NCI-H2196 treated with DMSO at 0.1 percent for 48 hours (cell line): Measurements from ENCODE around the gene AEBP1.

Experiments used
- DNase-seq: peaks from one replicate; lab custom pipeline; 2025; ENCODE audit not compliant: unreplicated experiment; lab: John Stamatoyannopoulos, UW

The AEBP1 gene

DNA sequence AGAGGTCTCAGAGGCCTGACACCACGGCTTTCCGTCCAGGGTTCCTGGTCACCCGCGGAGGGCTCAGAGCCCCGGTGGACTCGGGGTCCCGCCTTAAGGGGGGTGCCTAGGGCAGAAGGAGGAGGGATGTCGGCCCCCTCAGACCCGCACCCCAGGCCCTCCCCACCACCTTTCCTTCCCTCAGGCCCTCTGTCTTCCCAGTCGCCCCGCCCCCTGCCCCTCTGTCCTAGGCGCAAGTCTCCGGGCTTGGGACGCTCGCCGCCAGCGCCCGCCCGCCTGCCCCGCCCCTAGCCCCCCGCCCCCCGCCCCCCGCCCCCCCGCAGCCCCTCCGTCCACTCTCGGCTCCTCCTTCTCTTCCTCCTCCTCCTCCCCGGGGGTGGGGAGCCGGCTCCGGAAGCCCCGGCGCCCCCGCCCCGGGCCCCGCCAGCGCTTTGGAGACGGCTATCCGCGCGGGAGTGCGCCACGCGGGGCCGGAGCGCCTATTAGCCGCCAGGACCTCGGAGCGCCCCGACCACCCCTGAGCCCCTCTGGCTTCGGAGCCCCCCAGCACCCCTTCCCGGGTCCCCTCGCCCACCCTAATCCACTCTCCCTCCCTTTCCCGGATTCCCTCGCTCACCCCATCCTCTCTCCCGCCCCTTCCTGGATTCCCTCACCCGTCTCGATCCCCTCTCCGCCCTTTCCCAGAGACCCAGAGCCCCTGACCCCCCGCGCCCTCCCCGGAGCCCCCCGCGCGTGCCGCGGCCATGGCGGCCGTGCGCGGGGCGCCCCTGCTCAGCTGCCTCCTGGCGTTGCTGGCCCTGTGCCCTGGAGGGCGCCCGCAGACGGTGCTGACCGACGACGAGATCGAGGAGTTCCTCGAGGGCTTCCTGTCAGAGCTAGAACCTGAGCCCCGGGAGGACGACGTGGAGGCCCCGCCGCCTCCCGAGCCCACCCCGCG lies at the start of gene AEBP1:
AEBP1 (plus strand) TSS at position 423 of the 937 bp plus-strand sequence; CDS start at position 744, 321 bp downstream.
- no peak for DNase-seq

GRCh38 chr7:44056681-44057080 lies 47.5 kb upstream of the AEBP1 start:
- DNase-seq, result no peak

DNA sequence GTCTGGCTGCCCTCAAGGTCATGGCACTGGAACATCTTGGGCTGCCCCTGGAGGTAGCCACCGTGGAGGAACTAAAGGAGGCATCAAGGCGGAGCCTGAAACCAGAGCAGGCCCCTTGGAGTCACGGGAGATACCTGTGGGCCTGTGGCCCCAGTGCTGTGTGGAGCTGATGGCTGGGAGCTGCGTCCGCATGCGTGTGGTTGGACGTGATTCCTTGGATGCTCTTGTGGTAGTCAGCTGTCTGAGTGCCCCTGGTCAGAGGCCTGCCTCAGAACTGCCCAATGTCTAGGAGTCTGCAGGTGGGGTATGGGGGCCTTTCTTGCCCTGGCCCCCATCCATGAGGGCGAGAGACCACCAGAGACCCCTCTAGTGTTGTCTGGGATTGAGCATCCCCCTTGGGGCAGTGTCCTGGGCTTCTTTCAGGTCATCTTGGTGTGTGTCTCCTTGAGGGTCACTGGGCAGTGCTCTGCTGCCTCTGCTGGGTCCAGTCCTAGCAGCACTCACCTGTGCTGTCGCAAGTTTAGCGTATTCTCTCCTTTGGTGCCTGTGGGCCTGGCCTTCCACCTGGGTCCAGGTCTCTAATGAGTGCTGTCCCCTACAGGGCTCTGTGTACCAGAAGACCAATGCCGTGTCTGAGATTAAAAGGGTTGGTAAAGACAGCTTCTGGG lies 46.8 kb upstream of the AEBP1 start:
- DNase-seq, result no peak

DNA sequence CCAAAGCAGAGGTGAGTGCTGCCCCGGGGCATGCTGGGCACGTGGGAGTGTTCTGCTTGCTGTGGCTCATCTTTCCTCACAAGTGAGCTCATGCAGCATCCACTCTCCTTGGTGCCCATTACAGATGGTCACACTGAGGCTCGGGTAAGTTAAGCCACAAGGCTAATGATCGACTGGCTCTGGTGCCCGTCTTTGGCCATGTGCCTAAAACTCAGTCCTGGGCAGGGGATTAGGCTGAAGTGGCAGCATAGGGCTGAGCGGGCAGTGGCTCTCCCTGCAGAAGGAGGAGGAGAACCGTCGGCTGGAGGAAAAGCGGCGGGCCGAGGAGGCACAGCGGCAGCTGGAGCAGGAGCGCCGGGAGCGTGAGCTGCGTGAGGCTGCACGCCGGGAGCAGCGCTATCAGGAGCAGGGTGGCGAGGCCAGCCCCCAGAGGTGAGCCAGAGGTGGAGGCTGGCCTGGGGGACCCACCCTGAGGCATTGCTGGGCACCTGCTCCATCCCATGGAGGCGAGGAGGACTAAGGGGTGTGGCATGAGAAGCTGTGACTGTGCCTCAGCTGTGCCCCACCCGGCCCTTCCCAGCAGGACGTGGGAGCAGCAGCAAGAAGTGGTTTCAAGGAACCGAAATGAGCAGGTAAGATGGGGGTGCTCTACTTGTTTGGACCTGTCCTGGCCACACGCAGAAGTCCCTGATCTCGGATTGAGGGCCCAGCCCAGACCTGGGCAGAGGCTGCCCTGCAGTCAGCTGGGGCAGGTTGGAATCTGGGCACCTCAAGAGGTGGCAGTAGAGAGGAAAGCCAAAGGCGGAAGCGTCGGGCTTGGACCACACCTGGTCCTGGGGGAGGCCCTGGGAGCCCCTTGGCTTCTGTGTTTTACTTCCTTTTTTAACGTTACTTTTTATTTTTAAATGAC lies 46.0 kb upstream of the AEBP1 start:
- DNase-seq, result no peak

GRCh38 chr7:44058759-44059218 lies 45.4 kb upstream of the AEBP1 start:
- DNase-seq, result no peak

DNA sequence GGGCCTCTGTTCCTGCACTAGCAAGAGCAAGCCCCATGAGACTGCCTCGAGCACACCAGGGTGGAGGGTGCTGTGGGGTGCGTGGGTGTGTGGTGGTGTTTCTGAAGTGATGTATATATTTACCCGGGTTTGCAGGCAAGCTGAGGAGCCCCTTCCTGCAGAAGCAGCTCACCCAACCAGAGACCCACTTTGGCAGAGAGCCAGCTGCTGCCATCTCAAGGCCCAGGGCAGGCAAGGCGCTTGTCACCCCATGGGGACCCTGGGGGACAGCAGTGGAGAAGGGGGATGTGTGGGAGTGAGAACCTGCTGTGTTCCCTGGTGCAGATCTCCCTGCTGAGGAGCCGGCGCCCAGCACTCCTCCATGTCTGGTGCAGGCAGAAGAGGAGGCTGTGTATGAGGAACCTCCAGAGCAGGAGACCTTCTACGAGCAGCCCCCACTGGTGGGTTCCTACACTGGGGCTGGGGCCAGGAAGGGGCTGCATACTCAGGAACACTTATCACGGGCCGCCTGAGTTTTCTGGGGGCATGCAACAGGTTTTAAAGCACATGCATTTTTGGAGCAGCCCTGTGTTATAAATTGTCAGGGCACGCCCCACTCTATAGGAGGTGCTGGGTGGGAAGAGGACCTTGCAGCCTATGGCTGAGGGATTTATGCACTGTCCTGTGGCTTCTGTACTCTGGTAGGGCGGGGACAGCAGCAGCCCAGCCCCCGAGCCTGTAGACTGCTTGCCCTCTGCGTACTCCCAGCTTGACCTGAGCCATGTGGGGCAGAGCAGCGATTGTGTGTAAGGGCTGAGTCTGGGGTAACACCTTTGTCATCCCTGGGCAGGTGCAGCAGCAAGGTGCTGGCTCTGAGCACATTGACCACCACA lies 44.7 kb upstream of the AEBP1 start:
- no peak for DNase-seq

- DNase-seq, result no peak
Observed at GRCh38 chr7:44060091-44060947, 43.8 kb upstream of the AEBP1 start.

DNA sequence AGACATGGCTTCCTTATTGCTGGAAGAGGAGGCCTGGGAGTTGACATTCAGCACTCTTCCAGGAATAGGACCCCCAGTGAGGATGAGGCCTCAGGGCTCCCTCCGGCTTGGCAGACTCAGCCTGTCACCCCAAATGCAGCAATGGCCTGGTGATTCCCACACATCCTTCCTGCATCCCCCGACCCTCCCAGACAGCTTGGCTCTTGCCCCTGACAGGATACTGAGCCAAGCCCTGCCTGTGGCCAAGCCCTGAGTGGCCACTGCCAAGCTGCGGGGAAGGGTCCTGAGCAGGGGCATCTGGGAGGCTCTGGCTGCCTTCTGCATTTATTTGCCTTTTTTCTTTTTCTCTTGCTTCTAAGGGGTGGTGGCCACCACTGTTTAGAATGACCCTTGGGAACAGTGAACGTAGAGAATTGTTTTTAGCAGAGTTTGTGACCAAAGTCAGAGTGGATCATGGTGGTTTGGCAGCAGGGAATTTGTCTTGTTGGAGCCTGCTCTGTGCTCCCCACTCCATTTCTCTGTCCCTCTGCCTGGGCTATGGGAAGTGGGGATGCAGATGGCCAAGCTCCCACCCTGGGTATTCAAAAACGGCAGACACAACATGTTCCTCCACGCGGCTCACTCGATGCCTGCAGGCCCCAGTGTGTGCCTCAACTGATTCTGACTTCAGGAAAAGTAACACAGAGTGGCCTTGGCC lies 43.0 kb upstream of the AEBP1 start:
- no peak for DNase-seq

DNA sequence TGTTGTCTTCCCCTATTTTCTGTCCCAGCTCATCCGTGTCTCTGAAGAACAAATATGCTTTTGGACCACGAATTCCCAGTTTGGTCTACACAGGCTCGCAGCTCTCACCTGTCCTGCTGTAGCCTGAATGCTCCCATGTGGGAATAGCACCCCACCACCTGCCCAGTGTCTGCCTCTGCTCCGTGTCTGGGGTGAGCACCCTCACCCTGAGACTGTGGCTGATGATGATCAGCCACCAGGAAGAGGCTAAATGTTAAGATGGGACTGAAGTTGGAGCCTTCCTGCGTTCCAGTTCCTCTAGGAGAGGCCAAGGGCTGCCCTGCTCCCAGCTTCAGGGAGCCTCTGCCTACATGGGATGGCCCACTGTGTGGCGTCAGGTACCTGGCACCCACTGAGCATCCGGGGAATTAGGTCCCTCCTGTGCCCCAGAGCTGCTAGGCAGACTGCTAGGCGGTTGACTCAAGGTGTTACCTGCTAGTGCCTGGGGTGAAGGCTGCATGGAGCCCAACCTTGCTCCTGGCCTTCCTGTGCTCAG lies 42.4 kb upstream of the AEBP1 start:
- no peak for DNase-seq

DNA sequence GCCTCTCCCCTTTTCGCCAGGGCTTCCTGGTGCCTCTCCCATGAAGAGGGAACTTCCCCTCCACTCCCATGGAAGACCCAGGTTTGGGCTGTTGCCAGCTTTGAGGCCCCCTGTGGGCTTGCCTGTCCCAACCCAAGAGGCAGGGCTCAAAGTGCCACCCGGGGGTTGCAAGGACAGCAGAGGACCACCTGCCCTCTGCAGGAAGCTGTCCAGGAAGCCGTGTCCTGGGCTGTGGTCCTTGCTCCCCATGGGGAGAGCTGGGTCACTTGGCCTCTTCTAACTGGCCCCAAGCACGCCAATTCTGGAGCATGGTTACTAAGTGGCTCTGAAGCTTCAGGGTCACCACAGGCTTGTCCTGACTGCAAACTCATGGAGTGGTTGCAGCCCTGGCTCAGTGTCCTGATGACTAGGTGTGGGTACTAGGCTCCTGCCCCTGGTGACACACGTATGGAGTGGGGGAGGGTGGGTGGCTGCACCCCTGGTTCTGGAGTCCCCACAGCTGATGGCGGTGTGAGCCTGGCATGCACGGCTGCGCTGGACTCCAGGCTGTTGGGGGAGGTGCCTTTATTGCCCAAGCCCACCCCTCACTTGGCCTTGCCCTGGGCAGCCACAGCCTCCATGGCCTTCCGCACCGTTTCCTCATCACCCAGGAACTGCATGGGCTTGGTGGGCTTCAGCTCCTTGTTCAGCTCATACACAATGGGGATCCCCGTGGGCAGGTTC lies 41.8 kb upstream of the AEBP1 start:
- no peak for DNase-seq

GRCh38 chr7:44062903-44063295 lies 41.2 kb upstream of the AEBP1 start:
- DNase-seq, result no peak

DNA sequence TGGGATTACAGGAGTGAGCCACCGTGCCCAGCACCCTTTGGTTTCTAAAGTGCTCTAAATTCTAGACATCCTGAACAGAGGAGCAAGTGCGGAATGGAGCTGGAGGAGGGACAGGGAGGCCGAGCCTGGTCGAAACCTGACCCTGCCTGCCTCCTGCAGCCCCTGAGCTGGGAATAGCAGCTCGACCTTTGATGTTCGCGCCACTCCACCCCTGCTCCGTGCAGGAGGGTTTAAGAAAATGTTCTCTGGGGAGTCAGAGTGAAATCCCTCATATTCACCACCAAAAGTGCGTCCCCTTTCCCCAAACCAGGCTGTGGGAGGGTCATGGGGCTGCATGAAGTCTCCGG lies 40.6 kb upstream of the AEBP1 start:
- DNase-seq, result no peak

DNA sequence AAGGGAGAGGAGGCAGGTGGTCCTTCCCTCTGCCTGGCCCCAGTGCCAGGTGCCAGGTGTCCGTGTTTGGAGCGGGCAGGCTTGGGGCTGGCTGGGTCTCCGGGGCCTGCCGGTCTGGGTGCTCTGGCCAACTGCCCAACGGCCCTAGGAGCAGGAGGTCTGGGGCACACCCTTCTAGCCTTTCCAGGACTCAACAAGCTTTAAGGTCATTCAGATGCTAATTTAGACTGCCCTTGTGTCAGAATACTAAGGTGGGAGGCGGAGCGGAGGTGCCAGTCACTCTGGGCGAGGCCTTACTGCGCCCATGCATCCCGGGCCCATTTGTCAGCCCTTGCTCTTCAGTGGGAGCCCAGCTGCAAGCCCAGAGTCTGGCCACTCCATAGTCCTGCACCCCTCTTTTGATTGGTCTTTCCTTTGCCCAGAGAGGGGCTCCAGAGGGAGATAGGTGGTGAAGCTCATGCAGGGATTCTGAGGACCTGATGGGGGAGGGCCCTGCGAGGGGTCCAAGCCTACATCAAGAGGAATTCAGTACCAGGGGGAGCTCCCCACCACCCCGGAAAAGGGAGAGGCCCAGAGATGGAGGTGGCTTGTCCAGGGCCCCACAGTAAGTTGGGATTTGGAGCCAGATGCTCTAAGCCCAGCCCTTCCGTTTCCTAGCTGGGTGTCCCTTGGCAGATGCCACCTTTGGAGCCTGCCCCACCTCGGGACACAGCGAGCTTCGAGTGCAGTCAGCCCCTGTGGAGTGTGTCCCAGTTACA lies 40.1 kb upstream of the AEBP1 start:
- DNase-seq, result no peak

- no peak for DNase-seq
Observed at GRCh38 chr7:44064791-44065430, 39.2 kb upstream of the AEBP1 start.

DNA sequence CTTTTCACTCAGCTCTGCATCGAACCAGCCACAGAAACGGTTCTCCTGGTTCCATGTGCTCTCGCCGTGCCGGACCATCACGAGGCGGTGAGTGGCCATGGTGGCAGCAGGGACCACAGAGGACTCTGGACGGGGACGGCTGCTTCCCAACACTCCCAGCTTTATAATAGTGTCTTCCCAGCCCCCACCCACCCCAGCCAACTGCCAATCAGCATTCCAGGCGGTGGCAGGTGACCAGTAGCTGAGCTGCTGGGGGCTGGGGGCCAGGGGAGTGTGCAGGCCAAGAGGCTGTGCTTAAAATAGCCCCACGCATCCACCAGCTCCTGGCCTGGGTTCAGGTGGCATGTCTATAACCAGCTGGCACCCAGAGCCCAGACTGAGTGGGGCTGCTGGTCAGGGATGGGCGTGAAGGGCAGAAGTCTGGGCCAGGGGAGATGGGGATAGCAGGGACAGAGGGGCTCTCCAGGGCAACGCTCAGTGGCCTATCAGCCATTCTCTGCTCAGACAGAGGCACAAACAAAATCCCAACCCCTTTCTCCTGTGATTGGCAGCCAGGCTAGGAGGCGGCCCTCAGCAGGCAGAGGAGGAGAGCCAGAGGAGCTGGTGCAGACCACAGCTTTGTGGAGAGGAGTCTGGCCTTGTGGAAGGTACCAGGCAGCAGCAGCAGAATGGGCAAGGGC lies 38.6 kb upstream of the AEBP1 start, which contains the start of gene PGAM2:
PGAM2 (minus strand) TSS at position 137 of the 680 bp plus-strand sequence; CDS start at position 99, 38 bp downstream.
- DNase-seq, result no peak

- DNase-seq, result no peak
Observed at GRCh38 chr7:44066111-44066460, 38.1 kb upstream of the AEBP1 start.
